Measurements from ENCODE around the gene BOLA2B. TPM values are rescaled to one million over a fixed set of nuclear protein-coding genes. Genes with fewer than 3 reads are reported as not detected.

BOLA2B gene
- 28.4 and 117 TPM in 2 replicates for total RNA-seq

DNA sequence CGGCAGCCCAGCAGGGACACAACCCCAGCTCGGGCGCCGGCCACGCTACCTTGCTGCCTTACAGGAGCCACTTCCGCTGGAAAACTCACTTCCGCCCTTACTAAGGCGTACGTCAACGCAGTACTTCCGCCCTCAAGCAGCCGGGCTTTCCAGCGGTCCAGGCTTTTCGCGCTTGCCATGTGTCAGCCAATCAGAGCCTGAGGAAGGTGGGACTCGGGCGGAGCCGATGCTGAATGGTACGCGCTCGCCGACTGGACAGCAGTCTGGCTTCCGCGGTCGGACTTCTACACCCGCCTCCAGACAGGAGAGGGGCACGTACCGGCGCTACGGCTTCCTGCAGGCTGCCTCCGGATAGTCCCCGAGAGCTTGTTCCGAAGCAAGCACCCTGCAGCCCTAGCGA is at the start of gene BOLA2B, which contains the start of gene SLX1A:
BOLA2B (minus strand) TSS at position 52 of the 400 bp plus-strand sequence. CDS start 71 bp downstream, outside the sequence.
SLX1A (plus strand) TSS at position 261 of the 400 bp plus-strand sequence. CDS start 210 bp downstream, outside the sequence.

DNA sequence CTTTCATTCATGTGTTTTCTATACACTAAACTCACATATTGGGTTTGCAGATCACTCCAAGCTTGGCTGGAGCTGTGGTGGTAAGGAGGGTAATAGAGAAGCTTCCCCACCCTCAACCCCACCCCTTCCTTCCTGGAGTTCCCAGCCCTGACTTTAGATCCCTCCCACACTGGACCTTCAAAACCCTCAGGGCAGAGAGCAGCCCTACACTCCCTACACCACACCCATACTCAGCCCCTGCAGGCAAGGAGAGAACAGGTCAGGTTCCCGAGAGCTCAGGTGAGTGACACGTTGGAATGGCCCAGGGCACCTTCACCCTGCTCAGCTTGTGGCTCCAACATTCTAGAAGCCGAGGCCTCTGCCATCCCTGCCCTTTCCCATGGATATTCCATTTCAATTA is 5.6 kb upstream of the BOLA2B start, which contains the start of gene SULT1A3:
SULT1A3 (plus strand) TSS at position 207 of the 400 bp plus-strand sequence. CDS start 1,474 bp downstream, outside the sequence.

GRCh38 chr16:30183233-30184095 is 10.0 kb downstream of the BOLA2B start, which contains the start of gene CORO1A:
Gene CORO1A (plus strand): TSS chr16:30183602. CDS start chr16:30185210, 1,608 bp downstream.

Other genes starting within 250 kb of the BOLA2B start
- 92.3 and 112 TPM in 2 replicates for gene TMEM219, start 231.6 kb downstream of the BOLA2B start, total RNA-seq
- gene TAOK2, start 219.8 kb downstream of the BOLA2B start, total RNA-seq: 31.2 and 44.5 TPM in 2 replicates
- 7.6 and 8.3 TPM in 2 replicates for gene HIRIP3, start 198.0 kb downstream of the BOLA2B start, total RNA-seq
- 28.7 and 33.6 TPM in 2 replicates for gene INO80E, start 197.4 kb downstream of the BOLA2B start, total RNA-seq
- gene DOC2A, start 182.6 kb downstream of the BOLA2B start, total RNA-seq: 0.60 TPM in 1 of 2 replicates, not detected in the other
- not detected in 2 replicates for gene C16orf92, start 170.5 kb downstream of the BOLA2B start, total RNA-seq
- not detected in 2 replicates for gene TLCD3B, start 162.4 kb downstream of the BOLA2B start, total RNA-seq
- 1,291 and 1,757 TPM in 2 replicates for gene ALDOA, start 127.9 kb downstream of the BOLA2B start, total RNA-seq
- gene PPP4C, start 117.7 kb downstream of the BOLA2B start, total RNA-seq: 63.2 and 79.7 TPM in 2 replicates
- under 0.01 TPM in 1 of 2 replicates, not detected in the other for gene TBX6, start 101.7 kb downstream of the BOLA2B start, total RNA-seq
- 50.2 and 89.3 TPM in 2 replicates for gene YPEL3, start 97.5 kb downstream of the BOLA2B start, total RNA-seq
- gene GDPD3, start 80.1 kb downstream of the BOLA2B start, total RNA-seq: 0.47 and 1.2 TPM in 2 replicates
- gene MAPK3, start 70.4 kb downstream of the BOLA2B start, total RNA-seq: 63.0 and 70.9 TPM in 2 replicates
- gene CORO1A, start 10.1 kb downstream of the BOLA2B start, total RNA-seq: 0.43 and 4.2 TPM in 2 replicates
- gene SLX1A, start 209 bp upstream of the BOLA2B start, total RNA-seq: 24.3 and 26.1 TPM in 2 replicates
- gene SULT1A3, start 5.6 kb upstream of the BOLA2B start, total RNA-seq: 2.6 and 7.0 TPM in 2 replicates
- gene NPIPB13, start 54.8 kb upstream of the BOLA2B start, total RNA-seq: 0.26 and 1.9 TPM in 2 replicates
- gene CD2BP2, start 161.6 kb upstream of the BOLA2B start, total RNA-seq: 34.2 and 44.1 TPM in 2 replicates
- gene TBC1D10B, start 176.8 kb upstream of the BOLA2B start, total RNA-seq: 33.7 and 44.6 TPM in 2 replicates
- gene MYL11, start 181.1 kb upstream of the BOLA2B start, total RNA-seq: 48.3 TPM in 1 of 2 replicates, not detected in the other
- gene SEPTIN1, start 188.9 kb upstream of the BOLA2B start, total RNA-seq: 0.51 TPM in 1 of 2 replicates, not detected in the other
- 3.7 and 3.9 TPM in 2 replicates for gene ZNF48, start 201.8 kb upstream of the BOLA2B start, total RNA-seq
- 31.0 and 34.2 TPM in 2 replicates for gene ZNF771, start 213.9 kb upstream of the BOLA2B start, total RNA-seq
- gene DCTPP1, start 236.4 kb upstream of the BOLA2B start, total RNA-seq: 24.3 and 31.5 TPM in 2 replicates

Data from pericardium fibroblast (primary cell).